Right lobe of liver (tissue), 4 donors: ENCODE measurements around the gene MX2.

Experiments used
- CTCF ChIP-seq, 4 donors: fragments of 200-600 bp in 3 of 4; fragments of 450-650 bp in 1 of 4; IDR thresholded peaks; one replicate each; pipeline versions ENCODE4 v1.5.1 to v1.8.0; 2016 to 2022; ENCODE audit warnings: antibody characterized with exemption in 4 of 4, mild to moderate bottlenecking in 2 of 4
- POLR2A ChIP-seq: fragments of 450-650 bp; IDR thresholded peaks from one replicate; pipeline ENCODE4 v1.6.1; 2017; ENCODE audit warnings: antibody characterized with exemption, mild to moderate bottlenecking
- donor health status: DM: no; HTN: no; CAD: no.
- donor health status: DM: no; HTN: no; CAD: no.
- donor health status: DM: no; HTN: yes; CAD: no.

- no peak for TF ChIP-seq CTCF (IDR thresholded peaks at IDR 0.05)
- TF ChIP-seq POLR2A = no peak
Observed at GRCh38 chr21:41453198-41453597, 91.4 kb downstream of the MX2 start.
